Sigmoid colon (tissue), 7 donors: ENCODE data around the gene CCDC170. TPM values are rescaled to one million over a fixed set of nuclear protein-coding genes. Genes with fewer than 3 reads are reported as not detected.
"Not testable (repeated sequence)": the region's sequence is repeated elsewhere in the genome, so short reads cannot be mapped to it uniquely, and the experiment has no call there.

Experiments used
- DNase-seq: peaks from one replicate; pipeline ENCODE4 v3.0.0-alpha.2; 2019
- H3K27ac ChIP-seq, 4 donors: fragments of 200-600 bp; sonication (generic); one replicate each; pipeline ENCODE4 v1.5.1; 2016 to 2019; ENCODE audit warnings: mild to moderate bottlenecking in 1 of 4
- H3K27me3 ChIP-seq, 3 donors: fragments of 200-600 bp; sonication (generic); one replicate each; pipeline ENCODE4 v1.5.1; 2019; ENCODE audit warnings: mild to moderate bottlenecking in 1 of 3
- H3K36me3 ChIP-seq, 4 donors: fragments of 200-600 bp; sonication (generic); one replicate each; pipeline ENCODE4 v1.5.1; 2016 to 2019
- H3K4me1 ChIP-seq, 4 donors: fragments of 200-600 bp; sonication (generic); one replicate each; pipeline ENCODE4 v1.5.1; 2017 to 2019
- H3K4me3 ChIP-seq, 4 donors: fragments of 200-600 bp; sonication (generic); one replicate each; pipeline ENCODE4 v1.5.1; 2017 to 2019; ENCODE audit warnings: mild to moderate bottlenecking in 2 of 4, moderate library complexity in 1 of 4
- H3K9me3 ChIP-seq, 4 donors: fragments of 200-600 bp in 3 of 4; sonication (generic) in 3 of 4; one replicate each; pipeline versions ENCODE4 v1.5.1 to v1.6.1; 2013 to 2019
- EP300 ChIP-seq, 4 donors: sonication (generic); formaldehyde crosslinking; IDR thresholded peaks; one replicate each; pipeline ENCODE4 v1.6.1; 2017; ENCODE audit warnings: antibody characterized with exemption in 4 of 4
- POLR2A ChIP-seq, 2 donors: fragments of 450-650 bp; IDR thresholded peaks; one replicate each; pipeline ENCODE4 v1.6.1; 2016; ENCODE audit warnings: antibody characterized with exemption in 2 of 2, mild to moderate bottlenecking in 2 of 2, moderate library complexity in 2 of 2
- POLR2AphosphoS5 ChIP-seq, 4 donors: sonication (generic); formaldehyde crosslinking; IDR thresholded peaks; one replicate each; pipeline ENCODE4 v1.6.1; 2017; ENCODE audit warnings: antibody characterized with exemption in 4 of 4
- WGBS, 2 donors: extraction: QIAGEN DNeasy Blood & Tissue Kit; methylation state at CpG; one replicate each; pipeline ENCODE4 v1.1.7; 2013; 5-methylcytosine and 5-hydroxymethylcytosine counted together
- intact Hi-C: fragments of 100-400 bp; cut with DNase I; formaldehyde crosslinking; loops from one replicate; pipeline ENCODE4 v1.15.1; 2023
- polyA plus RNA-seq, 3 donors: library from polyadenylated mRNA; stranded (reverse); fragments of 200-250 nt; gene quantifications; one replicate each; pipeline ENCODE4 v1.2.3, GENCODE V29; 2013
- total RNA-seq, 4 donors: library from RNA; depleted of rRNA; stranded (reverse); fragments of >200 nt; gene quantifications; one replicate each; pipeline ENCODE4 v1.1.0, GENCODE V29; 2016
- TF ChIP-seq, protein P1 (sequence below), 4 experiments: fragments of 450-650 bp in 3 of 4; fragments of 200-600 bp in 1 of 4; IDR thresholded peaks; one replicate each; pipeline ENCODE4 v1.5.1; 2016 to 2019; ENCODE audit warnings: antibody characterized with exemption in 4 of 4, mild to moderate bottlenecking in 3 of 4, moderate library complexity in 2 of 4
- donor health status: healthy with polysubstance abuse.
- donor health status: Bipolar disorder and iron deficiency.
- donor health status: healthy.

CCDC170 gene
- total and polyA plus RNA-seq, 7 donors: 0.33 to 2.5 (median 0.66) TPM

DNA sequence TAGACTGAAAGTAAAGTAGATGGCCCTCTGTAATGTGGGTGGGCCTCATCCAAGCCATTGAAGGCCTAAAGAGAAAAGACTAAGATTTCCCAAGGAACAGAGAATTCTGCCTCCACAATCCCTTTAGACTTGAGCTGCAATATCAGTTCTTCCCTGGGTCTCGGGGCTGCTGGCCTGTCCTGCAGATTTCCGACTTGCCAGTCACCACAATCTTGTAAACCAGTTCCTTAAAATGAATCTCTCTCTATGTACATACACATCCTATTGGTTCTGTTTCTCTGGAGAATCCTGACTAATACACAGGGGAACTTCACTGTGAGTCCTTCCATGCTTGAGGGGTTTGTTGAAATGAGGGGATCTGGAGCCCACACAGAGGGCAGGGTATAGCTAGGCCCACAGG lies 12.9 kb downstream of the CCDC170 start:
- 86 to 87% methylated on average over 2 of the region's 2 CpGs for WGBS, 2 donors
- Histone ChIP-seq H3K36me3 (no peaks in the 10 kb centered on the region), H3K4me1 (no peaks in the 10 kb centered on the region), H3K9me3 (no peaks in the 10 kb centered on the region), H3K27me3 (no peaks in the 10 kb centered on the region), H3K27ac (no peak overlapping the region), H3K4me3 (no peak overlapping the region)
- TF ChIP-seq POLR2A (IDR thresholded peaks at IDR 0.05): no peak
- TF ChIP-seq POLR2AphosphoS5 (IDR thresholded peaks at IDR 0.05): no peak
- TF ChIP-seq, protein P1, sequence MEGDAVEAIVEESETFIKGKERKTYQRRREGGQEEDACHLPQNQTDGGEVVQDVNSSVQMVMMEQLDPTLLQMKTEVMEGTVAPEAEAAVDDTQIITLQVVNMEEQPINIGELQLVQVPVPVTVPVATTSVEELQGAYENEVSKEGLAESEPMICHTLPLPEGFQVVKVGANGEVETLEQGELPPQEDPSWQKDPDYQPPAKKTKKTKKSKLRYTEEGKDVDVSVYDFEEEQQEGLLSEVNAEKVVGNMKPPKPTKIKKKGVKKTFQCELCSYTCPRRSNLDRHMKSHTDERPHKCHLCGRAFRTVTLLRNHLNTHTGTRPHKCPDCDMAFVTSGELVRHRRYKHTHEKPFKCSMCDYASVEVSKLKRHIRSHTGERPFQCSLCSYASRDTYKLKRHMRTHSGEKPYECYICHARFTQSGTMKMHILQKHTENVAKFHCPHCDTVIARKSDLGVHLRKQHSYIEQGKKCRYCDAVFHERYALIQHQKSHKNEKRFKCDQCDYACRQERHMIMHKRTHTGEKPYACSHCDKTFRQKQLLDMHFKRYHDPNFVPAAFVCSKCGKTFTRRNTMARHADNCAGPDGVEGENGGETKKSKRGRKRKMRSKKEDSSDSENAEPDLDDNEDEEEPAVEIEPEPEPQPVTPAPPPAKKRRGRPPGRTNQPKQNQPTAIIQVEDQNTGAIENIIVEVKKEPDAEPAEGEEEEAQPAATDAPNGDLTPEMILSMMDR (IDR thresholded peaks at IDR 0.05): no peak
- no peak for TF ChIP-seq EP300 (IDR thresholded peaks at IDR 0.05)
- intact Hi-C loops: no loop called here
- no peak for DNase-seq

DNA sequence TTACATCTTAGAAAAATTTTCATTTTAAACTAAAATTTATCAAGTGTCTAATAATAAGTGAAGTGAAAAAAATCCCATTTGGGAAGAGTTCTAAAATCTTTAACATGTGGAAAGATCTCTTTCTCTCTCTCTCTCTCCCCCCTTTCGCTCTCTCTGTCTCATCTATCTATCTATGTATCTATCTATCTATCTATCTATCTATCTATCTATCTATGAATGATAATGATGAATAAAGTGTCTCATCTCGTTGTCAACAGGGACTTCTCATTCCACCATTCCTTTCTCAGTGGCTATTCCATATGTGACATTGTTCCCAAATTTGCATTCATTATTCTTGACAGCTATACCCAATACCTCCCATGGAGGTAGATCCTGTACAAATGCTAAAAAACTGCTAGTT lies 15.2 kb downstream of the CCDC170 start:
- Histone ChIP-seq H3K4me3 (no peak overlapping the region), H3K9me3 (no peaks in the 10 kb centered on the region), H3K27me3 (no peaks in the 10 kb centered on the region), H3K27ac (no peak overlapping the region), H3K36me3 (no peaks in the 10 kb centered on the region), H3K4me1 (no peaks in the 10 kb centered on the region)
- TF ChIP-seq POLR2A (IDR thresholded peaks at IDR 0.05) (no peak), POLR2AphosphoS5 (IDR thresholded peaks at IDR 0.05) (no peak), EP300 (IDR thresholded peaks at IDR 0.05) (no peak)
- TF ChIP-seq, protein P1 (IDR thresholded peaks at IDR 0.05): no peak
- DNase-seq: no peak
- intact Hi-C loops: no loop called here
- WGBS, 2 donors: 80 to 91% methylated on average over 2 of the region's 2 CpGs

DNA sequence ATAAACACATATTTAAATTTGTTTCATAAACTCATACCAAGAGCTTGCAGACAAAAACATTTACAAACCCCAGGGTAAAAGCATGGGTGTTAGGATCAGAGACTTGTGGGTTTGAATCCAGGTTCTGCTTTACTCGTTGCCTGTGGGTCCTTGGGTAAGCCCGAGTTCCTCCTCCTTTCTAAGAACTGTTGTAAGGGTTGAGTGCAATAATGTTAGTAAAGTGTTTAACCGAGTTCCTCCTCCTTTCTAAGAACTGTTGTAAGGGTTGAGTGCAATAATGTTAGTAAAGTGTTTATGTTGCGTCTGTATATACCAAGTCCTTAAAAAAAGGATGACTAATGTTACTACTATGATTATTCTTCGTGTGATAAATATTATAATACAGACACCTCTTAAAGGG lies 18.7 kb downstream of the CCDC170 start:
- TF ChIP-seq POLR2A (IDR thresholded peaks at IDR 0.05) (no peak), POLR2AphosphoS5 (IDR thresholded peaks at IDR 0.05) (no peak), EP300 (IDR thresholded peaks at IDR 0.05) (no peak)
- TF ChIP-seq, protein P1 (IDR thresholded peaks at IDR 0.05): no peak
- Histone ChIP-seq H3K27ac (no peak overlapping the region), H3K4me1 (no peaks in the 10 kb centered on the region), H3K27me3 (no peaks in the 10 kb centered on the region), H3K4me3 (no peak overlapping the region), H3K36me3 (no peaks in the 10 kb centered on the region), H3K9me3 (no peaks in the 10 kb centered on the region)
- WGBS, 2 donors: 57 to 69% methylated on average over 5 of the region's 5 CpGs
- no peak for DNase-seq
- intact Hi-C loops: no loop called here

DNA sequence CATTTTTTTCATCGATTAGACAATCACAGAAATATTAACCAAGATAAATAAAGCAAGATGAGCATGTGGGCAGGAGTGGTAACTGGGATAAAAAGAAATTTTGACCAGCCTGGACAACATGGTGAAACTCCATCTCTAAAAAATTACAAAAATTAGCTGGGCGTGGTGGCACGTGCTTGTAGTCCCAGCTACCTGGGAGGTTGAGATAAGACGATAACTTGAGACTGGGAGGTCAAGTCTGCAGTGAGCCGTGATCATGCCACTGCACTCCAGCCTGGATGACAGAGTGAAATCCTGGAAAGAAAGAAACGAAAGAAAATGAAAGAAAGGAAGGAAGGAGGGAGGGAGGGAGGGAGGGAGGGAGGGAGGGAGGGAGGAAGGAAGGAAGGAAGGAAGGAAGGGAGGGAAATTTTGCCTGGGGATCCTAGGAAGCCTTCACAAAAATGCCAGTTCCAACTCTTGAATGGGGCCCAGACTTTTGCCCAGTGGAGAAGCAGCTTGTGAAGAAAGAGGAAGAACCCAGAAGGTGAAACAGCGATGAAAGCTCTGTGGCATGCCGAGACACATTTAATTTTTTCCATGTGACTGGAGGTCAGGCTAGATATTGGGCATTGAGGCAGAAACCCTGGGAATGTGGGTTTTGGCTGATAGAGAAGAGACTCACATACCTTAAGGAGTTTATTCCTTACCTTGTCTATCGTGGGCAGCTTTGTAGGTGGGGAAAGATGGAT lies 20.3 kb downstream of the CCDC170 start:
- intact Hi-C loops: no loop called here
- WGBS, 2 donors: 80 to 81% methylated on average over 9 of the region's 9 CpGs
- Histone ChIP-seq H3K4me3 (no peak overlapping the region), H3K27me3 (no peaks in the 10 kb centered on the region), H3K9me3 (peaks cover 0 to 7% (median 0%) of the 10 kb centered on the region in 4 donors), H3K27ac (no peak overlapping the region), H3K4me1 (no peaks in the 10 kb centered on the region), H3K36me3 (no peaks in the 10 kb centered on the region)
- no peak for DNase-seq
- no peak for TF ChIP-seq EP300 (IDR thresholded peaks at IDR 0.05)
- TF ChIP-seq POLR2AphosphoS5 (IDR thresholded peaks at IDR 0.05): no peak
- TF ChIP-seq, protein P1 (IDR thresholded peaks at IDR 0.05): no peak
- TF ChIP-seq POLR2A (IDR thresholded peaks at IDR 0.05): no peak

DNA sequence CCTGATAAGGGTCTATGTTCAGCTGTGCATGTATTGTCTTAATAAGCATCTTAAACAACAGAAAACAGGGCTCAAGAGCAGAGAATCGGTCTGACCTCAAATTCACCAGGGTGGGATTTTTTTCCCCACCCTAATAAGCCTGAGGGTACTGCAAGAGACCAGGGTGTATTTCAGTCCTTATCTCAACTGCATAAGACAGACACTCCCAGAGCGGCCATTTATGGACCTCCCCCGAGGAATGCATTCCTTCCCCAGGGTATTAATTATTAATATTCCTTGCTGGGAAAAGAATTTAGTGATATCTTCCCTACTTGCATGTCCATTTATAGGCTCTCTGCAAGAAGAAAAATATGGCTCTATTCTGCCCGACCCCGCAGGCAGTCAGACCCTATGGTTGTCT lies 25.2 kb downstream of the CCDC170 start:
- 86 to 90% methylated on average over 5 of the region's 5 CpGs for WGBS, 2 donors
- H3K36me3 ChIP-seq, H3K9me3 ChIP-seq, H3K27ac ChIP-seq, H3K4me3 ChIP-seq, H3K27me3 ChIP-seq, intact Hi-C loops, DNase-seq, H3K4me1 ChIP-seq: not testable (repeated sequence)
